Esophagus muscularis mucosa (tissue), 3 donors: ENCODE results near the gene IFNGR2.

Experiments used
- CTCF ChIP-seq, 3 experiments: fragments of 200-600 bp in 2 of 3; fragments of 450-650 bp in 1 of 3; sonication (generic) in 2 of 3; IDR thresholded peaks; one replicate each; pipeline ENCODE4 v1.5.1; 2017 to 2019; ENCODE audit warnings: antibody characterized with exemption in 3 of 3, mild to moderate bottlenecking in 2 of 3, moderate library complexity in 1 of 3
- POLR2A ChIP-seq: fragments of 450-650 bp; IDR thresholded peaks from one replicate; pipeline ENCODE4 v1.6.1; 2017; ENCODE audit warnings: antibody characterized with exemption, moderate library complexity, mild to moderate bottlenecking, low read depth

- TF ChIP-seq POLR2A (no peak), CTCF (IDR thresholded peaks at IDR 0.05) (no peak)
These were observed 10.9 kb downstream of the IFNGR2 start for GRCh38 chr21:33414068-33414467.
